OCI-LY1 (cell line): ENCODE data around the gene MORN3.

ENCODE experiments used
- H2AFZ ChIP-seq: fragments of 200-600 bp; sonication (generic), shearing (Covaris generic); 2 replicates; pipeline ENCODE4 v1.6.0; 2014; ENCODE audit warnings: antibody characterized with exemption, mild to moderate bottlenecking, low read length
- H3F3A ChIP-seq: fragments of 200-600 bp; sonication (generic), shearing (Covaris generic); 2 replicates; pipeline ENCODE4 v1.6.0; 2014; ENCODE audit warnings: mild to moderate bottlenecking, antibody characterized with exemption, low read length, moderate library complexity; ENCODE audit not compliant: insufficient read depth
- H3K27ac ChIP-seq: fragments of 200-600 bp; sonication (generic); 2 replicates; pipeline ENCODE4 v1.5.1; 2014; ENCODE audit warnings: low read length, mixed run types, mild to moderate bottlenecking, low read depth; ENCODE audit not compliant: poor library complexity, severe bottlenecking
- H3K27me3 ChIP-seq: fragments of 200-600 bp; sonication (generic); 2 replicates; pipeline ENCODE4 v1.6.0; 2014; ENCODE audit warnings: antibody characterized with exemption, mild to moderate bottlenecking, low read length, moderate library complexity; ENCODE audit not compliant: insufficient read depth
- H3K36me3 ChIP-seq: fragments of 200-600 bp; sonication (generic); 2 replicates; pipeline ENCODE4 v1.6.1; 2014; ENCODE audit warnings: mild to moderate bottlenecking, antibody characterized with exemption, low read length, moderate library complexity, mixed read lengths; ENCODE audit not compliant: insufficient read depth
- H3K4me1 ChIP-seq: fragments of 200-600 bp; sonication (generic); 2 replicates; pipeline ENCODE4 v1.5.1; 2014; ENCODE audit warnings: mild to moderate bottlenecking, low read length, moderate library complexity; ENCODE audit not compliant: insufficient read depth, severe bottlenecking
- H3K4me2 ChIP-seq: fragments of 200-600 bp; sonication (generic), shearing (Covaris generic); 2 replicates; pipeline ENCODE4 v1.6.1; 2014; ENCODE audit warnings: low read length
- H3K4me3 ChIP-seq: fragments of 200-600 bp; sonication (generic); 2 replicates; pipeline ENCODE4 v1.5.1; 2014; ENCODE audit warnings: low read length, low read depth, mild to moderate bottlenecking, mixed read lengths; ENCODE audit not compliant: poor library complexity, severe bottlenecking
- H3K79me2 ChIP-seq: fragments of 200-600 bp; shearing (Covaris generic); 2 replicates; pipeline ENCODE4 v1.6.1; 2016; ENCODE audit warnings: mixed run types, low read length, mixed read lengths; ENCODE audit not compliant: insufficient read depth
- H3K9ac ChIP-seq: fragments of 200-600 bp; sonication (generic), shearing (Covaris generic); 2 replicates; pipeline ENCODE4 v1.6.1; 2014; ENCODE audit warnings: mild to moderate bottlenecking, low read length, mixed read lengths
- H3K9me2 ChIP-seq: fragments of 200-600 bp; sonication (generic), shearing (Covaris generic); 2 replicates; pipeline ENCODE4 v1.6.1; 2014; ENCODE audit warnings: low read depth, mild to moderate bottlenecking, low read length, mixed read lengths
- H3K9me3 ChIP-seq: fragments of 200-600 bp; shearing (Covaris generic); 2 replicates; pipeline ENCODE4 v1.6.1; 2014; ENCODE audit warnings: low read length, mixed read lengths
- H4K20me1 ChIP-seq: fragments of 200-600 bp; sonication (generic), shearing (Covaris generic); 2 replicates; pipeline ENCODE4 v1.6.0; 2016; ENCODE audit warnings: mild to moderate bottlenecking, low read length; ENCODE audit not compliant: insufficient read depth
- EZH2 ChIP-seq: fragments of 200-600 bp; sonication (generic), shearing (Covaris generic); IDR thresholded peaks from 2 replicates; pipeline ENCODE4 v1.8.0; 2017; ENCODE audit warnings: borderline replicate concordance, mixed run types, mild to moderate bottlenecking, antibody characterized with exemption, low read length, moderate library complexity, mixed read lengths
- TF ChIP-seq, protein P1 (sequence below): fragments of 200-600 bp; sonication (generic), shearing (Covaris generic); IDR thresholded peaks from 2 replicates; pipeline ENCODE4 v1.5.1; 2017; ENCODE audit warnings: mild to moderate bottlenecking, antibody characterized with exemption, low read length, moderate library complexity, mixed read lengths

MORN3 gene

DNA sequence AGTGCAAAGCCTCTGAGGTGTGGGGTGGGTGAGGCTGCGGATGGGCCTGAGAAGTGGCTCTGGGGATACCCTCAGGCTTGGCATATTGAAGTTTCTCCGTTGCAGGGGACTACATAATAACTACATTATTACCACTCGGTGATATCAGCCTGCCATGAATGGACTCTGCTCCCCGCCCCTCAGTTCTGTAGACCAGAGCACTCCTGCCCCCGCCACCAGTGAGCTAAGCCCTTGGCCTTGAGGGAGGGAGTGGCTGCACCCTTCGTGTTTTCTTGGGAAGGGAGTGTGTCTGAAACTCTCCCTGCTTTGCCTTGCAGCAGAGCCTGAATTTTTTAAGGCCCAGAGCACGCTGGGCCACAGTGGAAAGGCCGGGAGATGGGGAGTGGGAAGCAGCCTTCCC is 41.4 kb downstream of the MORN3 start:
- peak overlapping the region; percentile 78 for H3K4me3 ChIP-seq
- no peak overlapping the region for H2AFZ ChIP-seq
- H3F3A ChIP-seq: no peaks in the 10 kb centered on the region
- no peaks in the 10 kb centered on the region for H3K9me3 ChIP-seq
- H4K20me1 ChIP-seq: no peaks in the 10 kb centered on the region
- peak overlapping the region; percentile 84 for H3K4me2 ChIP-seq
- H3K27ac ChIP-seq: no peak overlapping the region
- H3K79me2 ChIP-seq: no peaks in the 10 kb centered on the region
- peaks cover 48% of the 10 kb centered on the region for H3K4me1 ChIP-seq
- no peaks in the 10 kb centered on the region for H3K27me3 ChIP-seq
- peak overlapping the region; percentile 77; the same call in 1 of the 2 replicates for H3K9ac ChIP-seq
- TF ChIP-seq, protein P1, sequence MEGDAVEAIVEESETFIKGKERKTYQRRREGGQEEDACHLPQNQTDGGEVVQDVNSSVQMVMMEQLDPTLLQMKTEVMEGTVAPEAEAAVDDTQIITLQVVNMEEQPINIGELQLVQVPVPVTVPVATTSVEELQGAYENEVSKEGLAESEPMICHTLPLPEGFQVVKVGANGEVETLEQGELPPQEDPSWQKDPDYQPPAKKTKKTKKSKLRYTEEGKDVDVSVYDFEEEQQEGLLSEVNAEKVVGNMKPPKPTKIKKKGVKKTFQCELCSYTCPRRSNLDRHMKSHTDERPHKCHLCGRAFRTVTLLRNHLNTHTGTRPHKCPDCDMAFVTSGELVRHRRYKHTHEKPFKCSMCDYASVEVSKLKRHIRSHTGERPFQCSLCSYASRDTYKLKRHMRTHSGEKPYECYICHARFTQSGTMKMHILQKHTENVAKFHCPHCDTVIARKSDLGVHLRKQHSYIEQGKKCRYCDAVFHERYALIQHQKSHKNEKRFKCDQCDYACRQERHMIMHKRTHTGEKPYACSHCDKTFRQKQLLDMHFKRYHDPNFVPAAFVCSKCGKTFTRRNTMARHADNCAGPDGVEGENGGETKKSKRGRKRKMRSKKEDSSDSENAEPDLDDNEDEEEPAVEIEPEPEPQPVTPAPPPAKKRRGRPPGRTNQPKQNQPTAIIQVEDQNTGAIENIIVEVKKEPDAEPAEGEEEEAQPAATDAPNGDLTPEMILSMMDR: no peak
- TF ChIP-seq EZH2: no peak
- no peaks in the 10 kb centered on the region for H3K9me2 ChIP-seq
- H3K36me3 ChIP-seq: peaks cover 5% of the 10 kb centered on the region; the same call in 1 of the 2 replicates

GRCh38 chr12:121626853-121627640 is 42.4 kb downstream of the MORN3 start:
- TF ChIP-seq EZH2: no peak
- TF ChIP-seq, protein P1: no peak; the same call in 1 of the 2 replicates
- H3K27me3 ChIP-seq: no peaks in the 10 kb centered on the region
- H3K36me3 ChIP-seq: peaks cover 5% of the 10 kb centered on the region; the same call in 1 of the 2 replicates
- no peak overlapping the region for H2AFZ ChIP-seq
- H3K4me2 ChIP-seq: peak overlapping the region; percentile 84
- H4K20me1 ChIP-seq: no peaks in the 10 kb centered on the region
- H3K9ac ChIP-seq: peak overlapping the region; percentile 77
- H3F3A ChIP-seq: no peaks in the 10 kb centered on the region
- H3K4me3 ChIP-seq: peak overlapping the region; percentile 78
- no peaks in the 10 kb centered on the region for H3K79me2 ChIP-seq
- H3K9me2 ChIP-seq: no peaks in the 10 kb centered on the region
- peaks cover 38% of the 10 kb centered on the region for H3K4me1 ChIP-seq
- peak overlapping the region; percentile 39 for H3K27ac ChIP-seq
- no peaks in the 10 kb centered on the region for H3K9me3 ChIP-seq

DNA sequence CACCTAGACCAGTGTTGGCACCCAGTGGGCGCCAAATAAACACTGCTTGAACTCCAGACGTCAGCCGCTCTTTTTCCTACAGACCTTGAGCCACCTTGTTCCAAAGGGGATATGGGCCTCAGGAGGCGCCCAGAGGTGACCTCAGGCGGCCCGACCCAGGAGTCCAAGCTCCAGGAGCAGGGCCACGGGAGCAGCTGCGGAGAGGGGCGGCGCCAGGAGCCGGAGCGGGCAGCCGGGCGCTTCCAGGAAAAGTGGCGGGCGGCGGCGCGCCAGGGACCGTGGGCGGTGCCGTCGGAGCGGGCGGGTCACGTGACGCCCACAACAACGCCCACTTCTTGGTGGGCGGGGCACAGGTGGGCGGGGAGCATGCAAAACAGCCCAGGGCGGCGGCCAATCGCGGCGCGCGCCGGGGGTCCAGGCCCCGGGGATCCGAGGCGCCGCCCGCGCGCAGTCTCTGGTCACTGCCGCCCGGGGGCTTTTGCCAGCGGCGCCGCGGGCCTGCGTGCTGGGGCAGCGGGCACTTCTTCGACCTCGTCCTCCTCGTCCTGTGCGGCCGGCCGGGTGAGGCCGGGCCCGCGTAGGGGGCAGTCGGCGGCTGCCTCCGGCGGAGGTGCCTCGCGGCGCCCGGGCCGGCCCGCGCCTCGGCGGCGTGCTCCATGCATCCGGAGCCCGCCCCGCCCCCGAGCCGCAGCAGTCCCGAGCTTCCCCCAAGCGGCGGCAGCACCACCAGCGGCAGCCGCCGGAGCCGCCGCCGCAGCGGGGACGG is 43.2 kb downstream of the MORN3 start, which contains the start of gene ORAI1:
TSS of gene ORAI1 (plus strand) at position 444 of the 766 bp plus-strand sequence.
- Histone ChIP-seq H3K9me3 (no peaks in the 10 kb centered on the region), H3K4me3 (peak within 1 kb of the TSS; percentile 78), H2AFZ (peak within 1 kb of the TSS; percentile 58; the same call in 1 of the 2 replicates), H3K79me2 (no peaks in the 10 kb centered on the region), H3K27me3 (no peaks in the 10 kb centered on the region), H3K4me1 (peaks cover 37% of the 10 kb centered on the region), H3K27ac (peak within 1 kb of the TSS; percentile 39), H4K20me1 (no peaks in the 10 kb centered on the region), H3K9ac (peak within 1 kb of the TSS; percentile 77), H3F3A (no peaks in the 10 kb centered on the region), H3K36me3 (peaks cover 5% of the 10 kb centered on the region; the same call in 1 of the 2 replicates), H3K9me2 (no peaks in the 10 kb centered on the region), H3K4me2 (peak within 1 kb of the TSS; percentile 84)
- TF ChIP-seq, protein P1: no peak
- TF ChIP-seq EZH2: no peak
